ENCODE data around the gene FCN1. TPM values are rescaled to one million over a fixed set of nuclear protein-coding genes. Genes with fewer than 3 reads are reported as not detected.

The FCN1 gene
- total RNA-seq, 4 donors from 2014 or later, result 0.10 to 2.3 (median 1.1) TPM; not detected in 1

DNA sequence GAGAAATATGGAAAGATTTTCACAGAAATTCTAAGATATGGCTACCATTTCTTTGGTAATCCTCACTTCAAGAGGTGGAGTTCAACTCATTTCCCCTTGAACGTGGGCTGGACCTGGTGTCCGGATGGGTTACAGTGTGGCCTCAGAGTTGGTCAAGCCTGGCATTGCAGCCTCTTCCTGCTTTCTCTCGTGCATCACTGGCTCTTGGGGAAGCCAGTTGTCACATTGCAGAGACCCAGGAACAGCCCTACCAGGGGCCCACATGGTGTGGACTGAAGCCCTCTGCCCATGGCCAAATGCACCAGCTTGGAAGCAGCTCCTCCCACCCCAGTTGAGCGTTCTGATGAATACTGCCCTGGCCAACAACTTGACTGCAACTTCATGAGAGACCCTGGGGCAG lies 47.7 kb upstream of the FCN1 start:
- peaks cover 7 to 9% of the 10 kb centered on the region in 2 donors for H3K4me1 ChIP-seq
- TF ChIP-seq POLR2A (IDR thresholded peaks at IDR 0.05), result no peak
- TF ChIP-seq, protein P1, sequence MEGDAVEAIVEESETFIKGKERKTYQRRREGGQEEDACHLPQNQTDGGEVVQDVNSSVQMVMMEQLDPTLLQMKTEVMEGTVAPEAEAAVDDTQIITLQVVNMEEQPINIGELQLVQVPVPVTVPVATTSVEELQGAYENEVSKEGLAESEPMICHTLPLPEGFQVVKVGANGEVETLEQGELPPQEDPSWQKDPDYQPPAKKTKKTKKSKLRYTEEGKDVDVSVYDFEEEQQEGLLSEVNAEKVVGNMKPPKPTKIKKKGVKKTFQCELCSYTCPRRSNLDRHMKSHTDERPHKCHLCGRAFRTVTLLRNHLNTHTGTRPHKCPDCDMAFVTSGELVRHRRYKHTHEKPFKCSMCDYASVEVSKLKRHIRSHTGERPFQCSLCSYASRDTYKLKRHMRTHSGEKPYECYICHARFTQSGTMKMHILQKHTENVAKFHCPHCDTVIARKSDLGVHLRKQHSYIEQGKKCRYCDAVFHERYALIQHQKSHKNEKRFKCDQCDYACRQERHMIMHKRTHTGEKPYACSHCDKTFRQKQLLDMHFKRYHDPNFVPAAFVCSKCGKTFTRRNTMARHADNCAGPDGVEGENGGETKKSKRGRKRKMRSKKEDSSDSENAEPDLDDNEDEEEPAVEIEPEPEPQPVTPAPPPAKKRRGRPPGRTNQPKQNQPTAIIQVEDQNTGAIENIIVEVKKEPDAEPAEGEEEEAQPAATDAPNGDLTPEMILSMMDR (IDR thresholded peaks at IDR 0.05), result no peak
- intact Hi-C loops (cut with DNase I), result no loop called here
- no peak overlapping the region for H3K4me3 ChIP-seq (replicated peaks in 1 of 3)
- H3K27me3 ChIP-seq, result no peaks in the 10 kb centered on the region
- H3K36me3 ChIP-seq, result no peaks in the 10 kb centered on the region
- DNase-seq, result no peak
- WGBS, 2 donors, result 75 to 90% methylated on average over 4 of the region's 4 CpGs
- no peaks in the 10 kb centered on the region for H3K9me3 ChIP-seq
- no peak overlapping the region for H3K27ac ChIP-seq

DNA sequence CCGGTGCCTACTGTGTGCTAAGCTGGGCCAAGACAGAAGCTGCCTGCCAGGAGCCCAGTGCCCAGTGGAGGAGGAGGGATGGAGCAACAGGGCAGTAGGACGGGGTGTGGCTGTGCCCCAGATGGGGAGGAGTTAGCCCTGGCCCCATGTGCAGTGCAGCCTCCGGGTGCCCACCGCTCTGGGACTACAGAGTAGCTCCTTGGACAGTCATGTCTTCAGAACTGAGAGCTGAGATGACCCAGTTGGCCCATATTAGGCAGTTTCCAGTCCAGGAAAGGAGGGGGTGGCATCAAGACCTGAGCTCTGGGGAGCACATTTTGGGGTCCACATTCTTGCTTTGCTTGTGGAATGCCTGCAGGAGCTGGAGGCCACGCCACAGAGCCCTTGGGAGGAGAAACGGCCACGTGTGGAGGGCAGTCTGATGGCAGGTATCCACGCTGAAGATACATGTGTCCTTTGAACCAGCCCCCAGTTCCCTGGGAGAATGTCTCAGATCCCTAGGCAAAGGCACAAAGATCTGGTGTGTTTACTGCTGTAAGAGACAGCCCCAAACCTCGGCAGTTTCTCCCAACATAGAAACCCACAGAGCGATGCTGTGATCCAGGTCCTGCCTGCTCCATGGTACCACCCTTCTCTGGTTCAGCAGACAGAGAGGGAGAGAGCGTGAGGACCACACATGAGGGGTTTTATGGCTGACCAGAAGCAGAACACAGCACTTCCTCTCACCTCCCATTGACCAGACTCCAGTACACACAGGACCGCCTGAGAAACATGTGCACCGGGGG lies 46.8 kb upstream of the FCN1 start:
- 88 to 90% methylated on average over 11 of the region's 13 CpGs for WGBS, 2 donors

DNA sequence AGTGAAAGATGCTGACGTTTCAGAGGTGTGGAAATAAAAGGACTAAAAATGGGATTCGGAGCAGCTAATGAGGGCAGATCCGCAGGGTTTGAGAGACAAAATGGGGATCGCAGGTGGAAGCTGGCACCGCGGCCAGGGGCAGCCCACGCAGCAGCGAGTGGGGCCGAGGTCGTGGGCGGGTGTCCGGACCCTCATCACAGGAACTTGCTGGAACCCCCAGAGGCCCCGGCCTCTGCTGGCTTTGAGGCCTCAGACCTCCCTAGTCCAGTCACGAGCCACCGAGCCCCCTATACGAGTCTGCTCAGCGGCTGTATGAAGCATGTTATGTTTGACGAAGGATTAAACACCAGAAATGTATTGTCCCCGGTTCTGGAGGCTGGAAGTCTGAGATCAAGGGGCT lies 45.8 kb upstream of the FCN1 start:
- Histone ChIP-seq H3K27me3 (no peaks in the 10 kb centered on the region), H3K36me3 (no peaks in the 10 kb centered on the region), H3K27ac (no peak overlapping the region), H3K4me1 (peaks cover 7 to 9% of the 10 kb centered on the region in 2 donors), H3K9me3 (no peaks in the 10 kb centered on the region), H3K4me3 (replicated peaks in 1 of 3) (no peak overlapping the region)
- intact Hi-C loops (cut with DNase I), result no loop called here
- TF ChIP-seq, protein P1 (IDR thresholded peaks at IDR 0.05), result no peak
- TF ChIP-seq POLR2A (IDR thresholded peaks at IDR 0.05), result no peak
- no peak for DNase-seq
- WGBS, 2 donors, result 91 to 94% methylated on average over 19 of the region's 19 CpGs

More for the DNA sequence above, 46.8 kb upstream of the FCN1 start:
- Histone ChIP-seq H3K4me3 (replicated peaks in 1 of 3) (no peak overlapping the region), H3K9me3 (no peaks in the 10 kb centered on the region), H3K4me1 (peaks cover 7 to 9% of the 10 kb centered on the region in 2 donors), H3K36me3 (no peaks in the 10 kb centered on the region), H3K27ac (no peak overlapping the region), H3K27me3 (no peaks in the 10 kb centered on the region)
- no peak for DNase-seq
- intact Hi-C loops (cut with DNase I), result no loop called here
- TF ChIP-seq POLR2A (IDR thresholded peaks at IDR 0.05), result no peak
- TF ChIP-seq, protein P1 (IDR thresholded peaks at IDR 0.05), result no peak

DNA sequence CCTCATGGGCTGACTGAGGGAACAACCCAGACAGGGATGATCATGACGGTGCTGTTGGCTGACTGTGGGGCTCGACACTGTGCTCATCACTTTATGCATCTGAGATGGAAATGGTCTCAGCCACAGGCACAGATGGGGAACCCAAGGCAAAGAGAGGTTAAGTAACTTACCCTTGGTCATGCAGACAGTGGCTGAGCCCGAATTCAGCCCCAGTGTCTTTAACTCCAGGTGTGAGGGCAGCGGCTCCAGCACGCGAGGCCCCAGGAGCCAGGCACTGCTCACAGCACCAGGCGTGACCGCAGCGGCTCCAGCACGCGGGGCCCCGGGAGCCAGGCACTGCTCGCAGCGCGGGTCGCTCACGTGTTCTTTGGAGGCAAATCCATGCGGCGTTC lies 45.3 kb upstream of the FCN1 start:
- intact Hi-C loops (cut with DNase I), result no loop called here
- WGBS, 2 donors, result 90 to 91% methylated on average over 19 of the region's 19 CpGs
- no peak for DNase-seq
- Histone ChIP-seq H3K9me3 (no peaks in the 10 kb centered on the region), H3K27ac (no peak overlapping the region), H3K27me3 (no peaks in the 10 kb centered on the region), H3K4me3 (replicated peaks in 1 of 3) (no peak overlapping the region), H3K36me3 (no peaks in the 10 kb centered on the region), H3K4me1 (peaks cover 7 to 9% of the 10 kb centered on the region in 2 donors)
- no peak for TF ChIP-seq POLR2A (IDR thresholded peaks at IDR 0.05)
- TF ChIP-seq, protein P1 (IDR thresholded peaks at IDR 0.05), result no peak
